ENCODE data around the gene CPEB3. TPM values are rescaled to one million over a fixed set of nuclear protein-coding genes. Genes with fewer than 3 reads are reported as not detected.

The CPEB3 gene
- total RNA-seq, 1 experiment from 2014 or later = 1.0 TPM

DNA sequence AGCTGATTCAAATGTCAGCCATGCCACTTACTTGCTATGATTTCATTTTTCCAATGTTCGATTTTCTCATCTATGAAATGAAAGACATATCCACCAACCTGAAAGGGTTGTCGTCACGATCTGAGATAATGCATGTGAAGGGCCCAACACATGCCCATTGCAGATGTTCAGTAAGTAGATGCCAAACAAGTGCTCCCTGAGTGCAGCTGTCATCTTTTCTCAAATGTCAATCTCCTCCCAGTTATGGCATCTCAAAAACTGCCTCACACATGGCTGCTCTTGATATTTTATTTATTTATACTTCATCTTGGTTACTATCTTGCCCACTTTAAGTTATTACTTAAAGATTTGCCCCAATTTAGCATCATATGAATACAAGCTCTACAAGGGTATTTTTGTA lies 16.8 kb downstream of the CPEB3 start:
- Histone ChIP-seq H4K5ac (ENCODE audit: insufficient read length, low read depth, low read length) (no peak overlapping the region), H3K79me1 (ENCODE audit: insufficient read depth, low read depth, low read length, poor library complexity, severe bottlenecking) (no peaks in the 10 kb centered on the region), H2BK15ac (ENCODE audit: low read depth, low read length) (no peak overlapping the region), H3K56ac (ENCODE audit: insufficient read length, low read depth, low read length) (no peak overlapping the region), H3K9me3 (ENCODE audit: control insufficient read depth, low read depth, low read length) (no peaks in the 10 kb centered on the region), H3K27me3 (ENCODE audit: insufficient read depth, low read length) (no peaks in the 10 kb centered on the region), H3K79me2 (ENCODE audit: insufficient read depth, low read length) (no peaks in the 10 kb centered on the region), H3K9ac (ENCODE audit: extremely low read depth, insufficient read length, low read length) (no peak overlapping the region), H3K23ac (ENCODE audit: insufficient read length, low read depth, low read length) (no peak overlapping the region), H2BK20ac (ENCODE audit: low read depth, low read length, poor library complexity, severe bottlenecking) (no peak overlapping the region), H3K23me2 (ENCODE audit: insufficient read length, low read depth, low read length, poor library complexity, severe bottlenecking) (no peaks in the 10 kb centered on the region), H2BK5ac (ENCODE audit: insufficient read length, low read length) (no peak overlapping the region), H2BK12ac (ENCODE audit: insufficient read length, low read depth, low read length) (no peak overlapping the region), H3K27ac (ENCODE audit: insufficient read length, low read depth, low read length) (no peak overlapping the region), H4K8ac (replicated peaks; ENCODE audit: insufficient read length, low read depth, low read length) (no peak overlapping the region), H2AK5ac (ENCODE audit: insufficient read length, low read length) (no peak overlapping the region), H4K20me1 (ENCODE audit: control insufficient read depth, insufficient read depth, insufficient read length) (no peaks in the 10 kb centered on the region), H3K18ac (ENCODE audit: insufficient read length, low read depth, low read length) (no peak overlapping the region), H2BK120ac (ENCODE audit: low read depth, low read length, poor library complexity, severe bottlenecking) (no peak overlapping the region), H3K4me2 (ENCODE audit: insufficient read depth, insufficient read length, low read length) (no peak overlapping the region), H3K14ac (ENCODE audit: insufficient read depth, low read length) (no peak overlapping the region), H4K91ac (ENCODE audit: insufficient read length, low read depth, low read length) (no peak overlapping the region), H3T11ph (ENCODE audit: low read length) (no peak overlapping the region), H3K4ac (ENCODE audit: low read depth, low read length) (no peak overlapping the region), H3K4me1 (ENCODE audit: insufficient read depth, low read length) (no peaks in the 10 kb centered on the region), H2AFZ (ENCODE audit: low read length) (no peak overlapping the region)
- Mint-ChIP-seq H3K27me3 (ENCODE audit: low read depth) (no peaks in the 10 kb centered on the region), H3K4me3 (no peak overlapping the region), H3K4me1 (no peaks in the 10 kb centered on the region), H3K27ac (no peak overlapping the region), H3K9me3 (no peaks in the 10 kb centered on the region), H3K36me3 (ENCODE audit: insufficient read depth in 1 of 3, low read depth in 3 of 3) (no peaks in the 10 kb centered on the region)
- TF ChIP-seq CTCF (conservative IDR thresholded peaks at IDR 0.05) = no peak
- no CpG with 5 or more reads among the region's 3 CpGs for WGBS (ENCODE audit: extremely low coverage, insufficient read length, low lambda C conversion rate)
- DNase-seq = no peak
